Osteocyte (in vitro differentiated cells): ENCODE measurements around the gene DNPEP. TPM values are rescaled to one million over a fixed set of nuclear protein-coding genes. Genes with fewer than 3 reads are reported as not detected.

Experiments
- DNase-seq: peaks from one replicate; pipeline ENCODE4 v3.0.0; 2021; ENCODE audit warnings: mixed read lengths; ENCODE audit not compliant: unreplicated experiment; ENCODE audit errors: extremely low spot score
- H3K27ac Mint-ChIP-seq: one replicate; pipeline ENCODE4 v1.8.0; 2021; ENCODE audit warnings: mild to moderate bottlenecking, mixed read lengths; ENCODE audit not compliant: unreplicated experiment
- H3K27me3 Mint-ChIP-seq: one replicate; pipeline ENCODE4 v1.8.0; 2021; ENCODE audit warnings: mixed read lengths; ENCODE audit not compliant: unreplicated experiment
- H3K36me3 Mint-ChIP-seq: one replicate; pipeline ENCODE4 v1.8.0; 2021; ENCODE audit warnings: mixed read lengths; ENCODE audit not compliant: unreplicated experiment
- H3K4me1 Mint-ChIP-seq: one replicate; pipeline ENCODE4 v1.8.0; 2021; ENCODE audit warnings: mixed read lengths; ENCODE audit not compliant: unreplicated experiment
- H3K4me3 Mint-ChIP-seq: one replicate; pipeline ENCODE4 v1.8.0; 2021; ENCODE audit warnings: mild to moderate bottlenecking, moderate library complexity, mixed read lengths; ENCODE audit not compliant: unreplicated experiment
- H3K9me3 Mint-ChIP-seq: one replicate; pipeline ENCODE4 v1.8.0; 2021; ENCODE audit warnings: mixed read lengths; ENCODE audit not compliant: unreplicated experiment
- total RNA-seq: library from RNA; stranded (reverse); gene quantifications from 2 replicates; pipeline ENCODE4 v1.2.1, GENCODE V29; 2021
- TF ChIP-seq, protein P1 (sequence below): fragments of 200-600 bp; sonication (generic); IDR thresholded peaks from 2 replicates; pipeline ENCODE4 v1.5.0; 2021; ENCODE audit warnings: antibody characterized with exemption, mild to moderate bottlenecking, moderate library complexity

The DNPEP gene
- total RNA-seq, 1 donor from 2014 or later: 73.2 TPM

DNA sequence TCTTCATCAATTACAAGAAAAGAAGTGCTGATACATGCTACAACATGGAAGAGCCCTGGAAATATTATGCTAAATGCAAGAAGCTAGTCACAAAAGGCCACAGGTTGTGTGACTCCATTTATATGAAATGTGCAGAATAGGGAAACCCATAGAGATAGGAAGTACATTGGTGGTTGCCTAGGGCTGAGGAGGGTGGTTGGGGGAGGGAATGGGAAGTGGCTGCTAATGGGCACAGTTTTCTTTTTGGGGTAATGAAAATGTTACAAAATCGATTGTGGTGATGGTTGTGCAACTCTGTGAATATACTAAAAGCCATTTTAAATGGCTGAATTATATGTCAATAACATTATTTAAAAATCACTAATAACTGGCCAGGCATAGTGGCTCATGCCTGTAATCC is 30.9 kb downstream of the DNPEP start:
- no peak for DNase-seq
- H3K4me1 Mint-ChIP-seq: no peaks in the 10 kb centered on the region
- no peaks in the 10 kb centered on the region for H3K9me3 Mint-ChIP-seq
- H3K27ac Mint-ChIP-seq: no peak overlapping the region
- H3K36me3 Mint-ChIP-seq: peaks cover 2% of the 10 kb centered on the region
- TF ChIP-seq, protein P1, sequence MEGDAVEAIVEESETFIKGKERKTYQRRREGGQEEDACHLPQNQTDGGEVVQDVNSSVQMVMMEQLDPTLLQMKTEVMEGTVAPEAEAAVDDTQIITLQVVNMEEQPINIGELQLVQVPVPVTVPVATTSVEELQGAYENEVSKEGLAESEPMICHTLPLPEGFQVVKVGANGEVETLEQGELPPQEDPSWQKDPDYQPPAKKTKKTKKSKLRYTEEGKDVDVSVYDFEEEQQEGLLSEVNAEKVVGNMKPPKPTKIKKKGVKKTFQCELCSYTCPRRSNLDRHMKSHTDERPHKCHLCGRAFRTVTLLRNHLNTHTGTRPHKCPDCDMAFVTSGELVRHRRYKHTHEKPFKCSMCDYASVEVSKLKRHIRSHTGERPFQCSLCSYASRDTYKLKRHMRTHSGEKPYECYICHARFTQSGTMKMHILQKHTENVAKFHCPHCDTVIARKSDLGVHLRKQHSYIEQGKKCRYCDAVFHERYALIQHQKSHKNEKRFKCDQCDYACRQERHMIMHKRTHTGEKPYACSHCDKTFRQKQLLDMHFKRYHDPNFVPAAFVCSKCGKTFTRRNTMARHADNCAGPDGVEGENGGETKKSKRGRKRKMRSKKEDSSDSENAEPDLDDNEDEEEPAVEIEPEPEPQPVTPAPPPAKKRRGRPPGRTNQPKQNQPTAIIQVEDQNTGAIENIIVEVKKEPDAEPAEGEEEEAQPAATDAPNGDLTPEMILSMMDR: no peak
- no peak overlapping the region for H3K4me3 Mint-ChIP-seq
- peaks cover 52% of the 10 kb centered on the region for H3K27me3 Mint-ChIP-seq

GRCh38 chr2:219354582-219354981 is 33.1 kb downstream of the DNPEP start:
- Mint-ChIP-seq H3K36me3 (no peaks in the 10 kb centered on the region), H3K9me3 (no peaks in the 10 kb centered on the region), H3K4me3 (no peak overlapping the region), H3K27me3 (peaks cover 38% of the 10 kb centered on the region), H3K4me1 (peaks cover 3% of the 10 kb centered on the region), H3K27ac (no peak overlapping the region)
- DNase-seq: no peak
- TF ChIP-seq, protein P1: no peak

DNA sequence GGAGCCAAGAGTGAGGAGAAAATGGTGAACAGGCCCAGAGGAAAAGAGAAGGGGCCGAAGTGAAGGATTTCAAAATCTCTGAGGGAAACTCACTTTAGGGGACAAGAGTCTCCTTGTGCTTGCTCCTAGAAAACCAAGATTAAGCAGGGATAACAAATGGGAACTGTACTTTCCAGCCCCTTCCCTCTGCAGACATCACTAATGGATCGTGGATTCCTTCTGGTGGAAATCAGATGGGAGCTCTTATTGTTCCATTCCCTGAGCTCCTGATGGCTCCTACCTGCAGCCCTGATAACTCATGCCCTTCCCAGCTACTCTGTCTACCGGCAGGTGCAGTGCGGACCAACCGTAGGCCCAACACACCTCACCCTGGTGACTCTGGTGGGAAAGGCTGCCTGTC is 34.6 kb downstream of the DNPEP start:
- DNase-seq: no peak
- H3K36me3 Mint-ChIP-seq: no peaks in the 10 kb centered on the region
- TF ChIP-seq, protein P1: no peak
- no peaks in the 10 kb centered on the region for H3K9me3 Mint-ChIP-seq
- H3K4me3 Mint-ChIP-seq: no peak overlapping the region
- no peak overlapping the region for H3K27ac Mint-ChIP-seq
- peaks cover 37% of the 10 kb centered on the region for H3K27me3 Mint-ChIP-seq
- peaks cover 3% of the 10 kb centered on the region for H3K4me1 Mint-ChIP-seq

DNA sequence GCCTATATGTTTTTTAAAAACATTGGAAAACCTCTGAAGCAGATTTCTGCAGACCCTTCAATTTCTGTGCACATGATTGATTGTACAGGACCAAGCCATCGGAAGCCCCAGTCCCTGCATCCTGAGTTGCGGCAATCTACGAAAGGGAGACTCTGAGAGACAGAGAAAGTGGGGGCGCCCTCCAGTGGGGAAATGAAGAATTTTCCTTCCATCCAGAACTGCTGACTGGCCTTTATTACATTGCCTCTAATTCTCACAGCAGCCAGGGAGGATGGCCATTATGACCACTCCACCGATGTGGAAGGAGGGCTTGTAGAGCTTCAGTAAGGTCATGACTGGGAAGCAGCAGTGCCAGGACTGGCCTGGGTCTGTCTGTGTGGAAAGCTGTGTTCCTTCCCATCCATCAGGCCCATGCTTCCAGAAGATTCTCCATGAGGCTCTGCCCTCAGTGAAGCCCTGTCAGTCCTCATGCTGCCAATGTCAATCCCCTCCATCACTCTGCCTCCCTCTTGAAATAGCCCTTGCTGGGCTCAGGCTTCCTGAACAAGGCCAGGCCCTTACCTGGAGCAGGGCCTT is 35.2 kb downstream of the DNPEP start:
- TF ChIP-seq, protein P1: peak; percentile 59
- Mint-ChIP-seq H3K27ac (no peak overlapping the region), H3K4me3 (no peak overlapping the region), H3K9me3 (no peaks in the 10 kb centered on the region), H3K27me3 (peaks cover 38% of the 10 kb centered on the region), H3K4me1 (peaks cover 3% of the 10 kb centered on the region), H3K36me3 (no peaks in the 10 kb centered on the region)
- DNase-seq: no peak

GRCh38 chr2:219350710-219351221 is 36.9 kb downstream of the DNPEP start:
- Mint-ChIP-seq H3K4me3 (no peak overlapping the region), H3K4me1 (peaks cover 3% of the 10 kb centered on the region), H3K9me3 (no peaks in the 10 kb centered on the region), H3K27me3 (peaks cover 39% of the 10 kb centered on the region), H3K36me3 (no peaks in the 10 kb centered on the region), H3K27ac (no peak overlapping the region)
- TF ChIP-seq, protein P1: no peak
- no peak for DNase-seq
